DMS79 (cell line): ENCODE results near the gene JAKMIP1.
"Not testable (repeated sequence)": the region's sequence is repeated elsewhere in the genome, so short reads cannot be mapped to it uniquely, and the experiment has no call there.

Source experiments
- DNase-seq: peaks from one replicate; lab custom pipeline; 2025; lab: John Stamatoyannopoulos, UW

The JAKMIP1 gene

GRCh38 chr4:6013564-6013963, 186.8 kb downstream of the JAKMIP1 start:
- DNase-seq: no peak

- DNase-seq: no peak
Observed at GRCh38 chr4:6012200-6012599, 188.1 kb downstream of the JAKMIP1 start.

GRCh38 chr4:6011686-6012085, 188.7 kb downstream of the JAKMIP1 start:
- peak; percentile 8 for DNase-seq

- DNase-seq: peak; percentile 7
Observed at GRCh38 chr4:6011271-6011671, 189.1 kb downstream of the JAKMIP1 start.

GRCh38 chr4:6010789-6011188, 189.6 kb downstream of the JAKMIP1 start:
- DNase-seq: no peak

GRCh38 chr4:6009452-6009851, 190.9 kb downstream of the JAKMIP1 start:
- DNase-seq: no peak

GRCh38 chr4:6008766-6009385, 191.5 kb downstream of the JAKMIP1 start:
- DNase-seq: no peak

- no peak for DNase-seq
Observed at GRCh38 chr4:6008092-6008551, 192.2 kb downstream of the JAKMIP1 start.

GRCh38 chr4:6005175-6005574, 195.2 kb downstream of the JAKMIP1 start:
- no peak for DNase-seq

- not testable (repeated sequence) for DNase-seq
Observed at GRCh38 chr4:6003485-6003884, 196.9 kb downstream of the JAKMIP1 start.

GRCh38 chr4:6002926-6003325, 197.4 kb downstream of the JAKMIP1 start:
- DNase-seq: no peak

- no peak for DNase-seq
Observed at GRCh38 chr4:6002492-6002833, 197.9 kb downstream of the JAKMIP1 start.

GRCh38 chr4:6001680-6002491, 198.5 kb downstream of the JAKMIP1 start:
- no peak for DNase-seq

- no peak for DNase-seq
Observed at GRCh38 chr4:5999830-6000365, 200.5 kb downstream of the JAKMIP1 start.

- DNase-seq: no peak
Observed at GRCh38 chr4:5999356-5999755, 201.0 kb downstream of the JAKMIP1 start.

GRCh38 chr4:5998333-5998936, 201.9 kb downstream of the JAKMIP1 start:
- DNase-seq: peak; percentile 28

- no peak for DNase-seq
Observed at GRCh38 chr4:5996641-5997040, 203.7 kb downstream of the JAKMIP1 start.

GRCh38 chr4:5995901-5996623, 204.3 kb downstream of the JAKMIP1 start:
- DNase-seq: no peak

GRCh38 chr4:5993876-5994811, 206.2 kb downstream of the JAKMIP1 start:
- DNase-seq: no peak

GRCh38 chr4:5993346-5993745, 207.0 kb downstream of the JAKMIP1 start:
- DNase-seq: not testable (repeated sequence)

- peak; percentile 42 for DNase-seq
Observed at GRCh38 chr4:5992828-5993321, 207.5 kb downstream of the JAKMIP1 start.
